A172 (cell line): ENCODE measurements around the gene STK33. TPM values are rescaled to one million over a fixed set of nuclear protein-coding genes. Genes with fewer than 3 reads are reported as not detected.
A peak's percentile ranks its signal among the peaks of the same experiment; 100 is the strongest.
"Not testable (repeated sequence)": the region's sequence is repeated elsewhere in the genome, so short reads cannot be mapped to it uniquely, and the experiment has no call there.

ENCODE experiments used
- DNase-seq: peaks from one replicate; pipeline ENCODE4 v3.0.0-alpha.2; 2015; ENCODE audit warnings: low spot score
- total RNA-seq: library from RNA; depleted of rRNA; stranded (reverse); fragments of >200 nt; shearing (Covaris generic); gene quantifications from 2 replicates; pipeline ENCODE4 v1.2.3, GENCODE V29; 2014

Gene STK33
- total RNA-seq, 1 experiment from 2014 or later, result 31.3 TPM

- no peak for DNase-seq
These were observed 50.8 kb downstream of the STK33 start for GRCh38 chr11:8543278-8543677.

GRCh38 chr11:8541448-8541847 lies 52.6 kb downstream of the STK33 start:
- DNase-seq, result no peak

- DNase-seq, result no peak
These were observed 60.7 kb downstream of the STK33 start for GRCh38 chr11:8533332-8533731.

- DNase-seq, result no peak
These were observed 61.6 kb downstream of the STK33 start for GRCh38 chr11:8532475-8532874.

GRCh38 chr11:8531982-8532381 lies 62.0 kb downstream of the STK33 start:
- DNase-seq, result no peak

- peak; percentile 4 for DNase-seq
These were observed 62.7 kb downstream of the STK33 start for GRCh38 chr11:8531312-8531711.

GRCh38 chr11:8527939-8528338 lies 66.1 kb downstream of the STK33 start:
- no peak for DNase-seq

GRCh38 chr11:8523396-8523795 lies 70.6 kb downstream of the STK33 start:
- DNase-seq, result no peak

GRCh38 chr11:8512547-8512946 lies 81.5 kb downstream of the STK33 start:
- no peak for DNase-seq

- no peak for DNase-seq
These were observed 90.1 kb downstream of the STK33 start for GRCh38 chr11:8503910-8504364.

GRCh38 chr11:8501836-8502235 lies 92.2 kb downstream of the STK33 start:
- no peak for DNase-seq

- no peak for DNase-seq
These were observed 105.6 kb downstream of the STK33 start for GRCh38 chr11:8488395-8488794.

GRCh38 chr11:8487261-8487660 lies 106.8 kb downstream of the STK33 start:
- DNase-seq, result no peak

- no peak for DNase-seq
These were observed 109.8 kb downstream of the STK33 start for GRCh38 chr11:8484251-8484650.

GRCh38 chr11:8480858-8481257 lies 113.2 kb downstream of the STK33 start:
- no peak for DNase-seq

- DNase-seq, result no peak
These were observed 116.3 kb downstream of the STK33 start for GRCh38 chr11:8477680-8478079.

- DNase-seq, result no peak
These were observed 116.9 kb downstream of the STK33 start for GRCh38 chr11:8477151-8477550.

- not testable (repeated sequence) for DNase-seq
These were observed 126.2 kb downstream of the STK33 start for GRCh38 chr11:8467806-8468205.

GRCh38 chr11:8467356-8467755 lies 126.7 kb downstream of the STK33 start:
- DNase-seq, result not testable (repeated sequence)

GRCh38 chr11:8466884-8467283 lies 127.1 kb downstream of the STK33 start:
- DNase-seq, result not testable (repeated sequence)

GRCh38 chr11:8459711-8460399 lies 134.2 kb downstream of the STK33 start:
- no peak for DNase-seq

GRCh38 chr11:8442301-8442700 lies 151.7 kb downstream of the STK33 start:
- peak; percentile 58 for DNase-seq

GRCh38 chr11:8440649-8441048 lies 153.4 kb downstream of the STK33 start:
- no peak for DNase-seq

- no peak for DNase-seq
These were observed 164.5 kb downstream of the STK33 start for GRCh38 chr11:8429483-8429882.
